HEK293 (cell line): ENCODE data around the gene SCUBE1.

Experiments used
- BCL11A ChIP-seq: fragments of 450-650 bp; formaldehyde crosslinking; IDR thresholded peaks from 2 replicates; pipeline ENCODE4 v1.5.1; 2016; ENCODE audit warnings: low read depth, missing biosample characterization, missing genetic modification characterization
- KLF9 ChIP-seq: fragments of 450-650 bp; formaldehyde crosslinking; IDR thresholded peaks from 2 replicates; pipeline ENCODE4 v1.5.1; 2016; ENCODE audit warnings: missing biosample characterization, missing genetic modification characterization, low read depth
- PBX3 ChIP-seq: sonication (generic); formaldehyde crosslinking; IDR thresholded peaks from 2 replicates; pipeline ENCODE4 v1.8.1; 2022; ENCODE audit warnings: mild to moderate bottlenecking, moderate library complexity, missing genetic modification reagents
- TCF7L2 ChIP-seq: IDR thresholded peaks from 2 replicates; pipeline ENCODE4 v1.6.1; 2011; ENCODE audit warnings: low read depth, mild to moderate bottlenecking, inconsistent platforms, low read length, moderate library complexity, borderline replicate concordance
- ZBTB17 ChIP-seq: fragments of 450-650 bp; formaldehyde crosslinking; IDR thresholded peaks from 2 replicates; pipeline ENCODE4 v1.5.1; 2016; ENCODE audit warnings: missing biosample characterization, missing genetic modification characterization
- ZBTB48 ChIP-seq: fragments of 450-650 bp; formaldehyde crosslinking; IDR thresholded peaks from 2 replicates; pipeline ENCODE4 v1.5.1; 2016; ENCODE audit warnings: missing biosample characterization, missing genetic modification characterization
- ZIC2 ChIP-seq: fragments of 450-650 bp; formaldehyde crosslinking; IDR thresholded peaks from 2 replicates; pipeline ENCODE4 v1.5.1; 2016; ENCODE audit warnings: missing biosample characterization, missing genetic modification characterization
- ZNF24 ChIP-seq: fragments of 450-650 bp; formaldehyde crosslinking; IDR thresholded peaks from 2 replicates; pipeline ENCODE4 v1.5.1; 2016; ENCODE audit warnings: missing biosample characterization, missing genetic modification characterization
- ZNF274 ChIP-seq, 2 experiments: fragments of 200-500 bp in 1 of 2; fragments of 450-650 bp in 1 of 2; sonication (Bioruptor generic) in 1 of 2; formaldehyde crosslinking in 1 of 2; IDR thresholded peaks; 2 replicates each; pipeline versions ENCODE4 v1.5.1 to v1.6.1; 2014 to 2016; ENCODE audit warnings: borderline replicate concordance in 1 of 2, inconsistent platforms in 1 of 2, low read length in 1 of 2, missing biosample characterization in 1 of 2, missing genetic modification characterization in 1 of 2
- ZNF433 ChIP-seq: fragments of 450-650 bp; formaldehyde crosslinking; IDR thresholded peaks from 2 replicates; pipeline ENCODE4 v1.5.1; 2016; ENCODE audit warnings: missing biosample characterization, missing genetic modification characterization, low read depth
- ZNF580 ChIP-seq: fragments of 450-650 bp; formaldehyde crosslinking; IDR thresholded peaks from 2 replicates; pipeline ENCODE4 v1.5.1; 2016; ENCODE audit warnings: missing biosample characterization, missing genetic modification characterization
- TF ChIP-seq, protein P1 (sequence below): fragments of 450-650 bp; formaldehyde crosslinking; IDR thresholded peaks from 2 replicates; pipeline ENCODE4 v1.5.1; 2016; ENCODE audit warnings: missing biosample characterization, missing genetic modification characterization
- TF ChIP-seq, protein P2 (sequence below): fragments of 450-650 bp; formaldehyde crosslinking; conservative IDR thresholded peaks from 2 replicates; pipeline ENCODE4 v1.5.1; 2016; ENCODE audit warnings: low read depth, missing biosample characterization, missing genetic modification characterization

- TF ChIP-seq ZBTB48 (tag by site-specific recombination) (no peak), KLF9 (tag by site-specific recombination) (no peak), ZNF274 (IDR thresholded peaks at IDR 0.05; ENCODE audit: low read length) (no peak), ZNF274 (tag by site-specific recombination; IDR thresholded peaks at IDR 0.05; ENCODE audit: borderline replicate concordance) (no peak), ZNF433 (tag by site-specific recombination) (no peak), ZIC2 (tag by site-specific recombination) (no peak), BCL11A (tag by site-specific recombination) (no peak), PBX3 (CRISPR knock-in tag) (no peak), ZNF24 (tag by site-specific recombination) (no peak), ZBTB17 (no peak), ZNF580 (tag by site-specific recombination) (no peak), TCF7L2 (no peak)
- TF ChIP-seq, protein P1, sequence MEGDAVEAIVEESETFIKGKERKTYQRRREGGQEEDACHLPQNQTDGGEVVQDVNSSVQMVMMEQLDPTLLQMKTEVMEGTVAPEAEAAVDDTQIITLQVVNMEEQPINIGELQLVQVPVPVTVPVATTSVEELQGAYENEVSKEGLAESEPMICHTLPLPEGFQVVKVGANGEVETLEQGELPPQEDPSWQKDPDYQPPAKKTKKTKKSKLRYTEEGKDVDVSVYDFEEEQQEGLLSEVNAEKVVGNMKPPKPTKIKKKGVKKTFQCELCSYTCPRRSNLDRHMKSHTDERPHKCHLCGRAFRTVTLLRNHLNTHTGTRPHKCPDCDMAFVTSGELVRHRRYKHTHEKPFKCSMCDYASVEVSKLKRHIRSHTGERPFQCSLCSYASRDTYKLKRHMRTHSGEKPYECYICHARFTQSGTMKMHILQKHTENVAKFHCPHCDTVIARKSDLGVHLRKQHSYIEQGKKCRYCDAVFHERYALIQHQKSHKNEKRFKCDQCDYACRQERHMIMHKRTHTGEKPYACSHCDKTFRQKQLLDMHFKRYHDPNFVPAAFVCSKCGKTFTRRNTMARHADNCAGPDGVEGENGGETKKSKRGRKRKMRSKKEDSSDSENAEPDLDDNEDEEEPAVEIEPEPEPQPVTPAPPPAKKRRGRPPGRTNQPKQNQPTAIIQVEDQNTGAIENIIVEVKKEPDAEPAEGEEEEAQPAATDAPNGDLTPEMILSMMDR, result no peak
- TF ChIP-seq, protein P2, sequence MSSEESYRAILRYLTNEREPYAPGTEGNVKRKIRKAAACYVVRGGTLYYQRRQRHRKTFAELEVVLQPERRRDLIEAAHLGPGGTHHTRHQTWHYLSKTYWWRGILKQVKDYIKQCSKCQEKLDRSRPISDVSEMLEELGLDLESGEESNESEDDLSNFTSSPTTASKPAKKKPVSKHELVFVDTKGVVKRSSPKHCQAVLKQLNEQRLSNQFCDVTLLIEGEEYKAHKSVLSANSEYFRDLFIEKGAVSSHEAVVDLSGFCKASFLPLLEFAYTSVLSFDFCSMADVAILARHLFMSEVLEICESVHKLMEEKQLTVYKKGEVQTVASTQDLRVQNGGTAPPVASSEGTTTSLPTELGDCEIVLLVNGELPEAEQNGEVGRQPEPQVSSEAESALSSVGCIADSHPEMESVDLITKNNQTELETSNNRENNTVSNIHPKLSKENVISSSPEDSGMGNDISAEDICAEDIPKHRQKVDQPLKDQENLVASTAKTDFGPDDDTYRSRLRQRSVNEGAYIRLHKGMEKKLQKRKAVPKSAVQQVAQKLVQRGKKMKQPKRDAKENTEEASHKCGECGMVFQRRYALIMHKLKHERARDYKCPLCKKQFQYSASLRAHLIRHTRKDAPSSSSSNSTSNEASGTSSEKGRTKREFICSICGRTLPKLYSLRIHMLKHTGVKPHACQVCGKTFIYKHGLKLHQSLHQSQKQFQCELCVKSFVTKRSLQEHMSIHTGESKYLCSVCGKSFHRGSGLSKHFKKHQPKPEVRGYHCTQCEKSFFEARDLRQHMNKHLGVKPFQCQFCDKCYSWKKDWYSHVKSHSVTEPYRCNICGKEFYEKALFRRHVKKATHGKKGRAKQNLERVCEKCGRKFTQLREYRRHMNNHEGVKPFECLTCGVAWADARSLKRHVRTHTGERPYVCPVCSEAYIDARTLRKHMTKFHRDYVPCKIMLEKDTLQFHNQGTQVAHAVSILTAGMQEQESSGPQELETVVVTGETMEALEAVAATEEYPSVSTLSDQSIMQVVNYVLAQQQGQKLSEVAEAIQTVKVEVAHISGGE (tag by site-specific recombination), result no peak
These were observed 184.2 kb downstream of the SCUBE1 start for GRCh38 chr22:43158778-43159483.
